ENCODE data around the gene ATG7. TPM values are rescaled to one million over a fixed set of nuclear protein-coding genes. Genes with fewer than 3 reads are reported as not detected.

The ATG7 gene
- polyA plus RNA-seq, 1 donor (not counting 4 experiments of a cell fraction or from before 2014, with no cell fraction given) = 27.9 TPM

- Histone ChIP-seq H3K9me1 (ENCODE audit: control insufficient read depth, extremely low read depth, insufficient read depth, low read length) (no peaks in the 10 kb centered on the region), H3K4me2 (ENCODE audit: control insufficient read depth, extremely low read depth, insufficient read depth, low read depth, low read length) (peak overlapping the region; percentile 51), H3K79me2 (ENCODE audit: control insufficient read depth, insufficient read depth, low read length) (peaks cover 13% of the 10 kb centered on the region), H2AFZ (ENCODE audit: control insufficient read depth, low read length) (no peak overlapping the region), H4K20me1 (ENCODE audit: control insufficient read depth, extremely low read depth, insufficient read depth, low read length) (peaks cover 11% of the 10 kb centered on the region), H3K27ac (ENCODE audit: control insufficient read depth, insufficient read depth, low read length) (peak overlapping the region; percentile 41), H3K9ac (ENCODE audit: control insufficient read depth, extremely low read depth, insufficient read depth, low read length) (no peak overlapping the region), H3K4me3 (ENCODE audit: control insufficient read depth in 2 of 3, extremely low read depth in 1 of 3, insufficient read depth in 2 of 3, low read depth in 1 of 3, low read length in 3 of 3) (no peak overlapping the region), H3K36me3 (ENCODE audit: control insufficient read depth in 2 of 2, extremely low read depth in 1 of 2, insufficient read depth in 2 of 2, low read length in 2 of 2) (peaks cover 19 to 25% of the 10 kb centered on the region in 2 experiments), H3K9me3 (ENCODE audit: control insufficient read depth, low read depth, low read length) (no peaks in the 10 kb centered on the region), H3K4me1 (ENCODE audit: control insufficient read depth, extremely low read depth, insufficient read depth, low read length) (peaks cover 29% of the 10 kb centered on the region), H3K27me3 (ENCODE audit: control insufficient read depth, extremely low read depth, insufficient read depth, low read length) (no peaks in the 10 kb centered on the region)
- dilution Hi-C loops (cut with MboI; ENCODE audit: extremely low pct_ligation_motif_present, low sequenced_read_pairs) = no loop called here
- TF ChIP-seq CTCF (optimal IDR thresholded peaks at IDR 0.05 in 1 of 3, IDR thresholded peaks at IDR 0.05 in 1 of 3, conservative IDR thresholded peaks at IDR 0.05 in 1 of 3; ENCODE audit: extremely low read depth in 1 of 3, insufficient read depth in 2 of 3, low read length in 3 of 3) (no peak), EZH2 (IDR thresholded peaks at IDR 0.05; ENCODE audit: low read length) (no peak)
- DNase-seq (ENCODE audit: low read depth, low spot score) (peak; percentile 57), FAIRE-seq (peak; percentile 95)
These were observed 285.8 kb downstream of the ATG7 start for GRCh38 chr3:11558002-11558401.

GRCh38 chr3:11558411-11558903 is 286.3 kb downstream of the ATG7 start:
- Histone ChIP-seq H3K4me2 (ENCODE audit: control insufficient read depth, extremely low read depth, insufficient read depth, low read depth, low read length) (no peak overlapping the region), H3K79me2 (ENCODE audit: control insufficient read depth, insufficient read depth, low read length) (peaks cover 15% of the 10 kb centered on the region), H3K4me3 (ENCODE audit: control insufficient read depth in 2 of 3, extremely low read depth in 1 of 3, insufficient read depth in 2 of 3, low read depth in 1 of 3, low read length in 3 of 3) (no peak overlapping the region), H3K4me1 (ENCODE audit: control insufficient read depth, extremely low read depth, insufficient read depth, low read length) (peaks cover 29% of the 10 kb centered on the region), H3K9me1 (ENCODE audit: control insufficient read depth, extremely low read depth, insufficient read depth, low read length) (no peaks in the 10 kb centered on the region), H3K36me3 (ENCODE audit: control insufficient read depth in 2 of 2, extremely low read depth in 1 of 2, insufficient read depth in 2 of 2, low read length in 2 of 2) (peaks cover 20 to 26% of the 10 kb centered on the region in 2 experiments), H3K9ac (ENCODE audit: control insufficient read depth, extremely low read depth, insufficient read depth, low read length) (no peak overlapping the region), H3K27ac (ENCODE audit: control insufficient read depth, insufficient read depth, low read length) (peak overlapping the region; percentile 19), H4K20me1 (ENCODE audit: control insufficient read depth, extremely low read depth, insufficient read depth, low read length) (peaks cover 11% of the 10 kb centered on the region), H2AFZ (ENCODE audit: control insufficient read depth, low read length) (no peak overlapping the region), H3K9me3 (ENCODE audit: control insufficient read depth, low read depth, low read length) (no peaks in the 10 kb centered on the region), H3K27me3 (ENCODE audit: control insufficient read depth, extremely low read depth, insufficient read depth, low read length) (no peaks in the 10 kb centered on the region)
- DNase-seq (ENCODE audit: low read depth, low spot score) (no peak), FAIRE-seq (no peak)
- dilution Hi-C loops (cut with MboI; ENCODE audit: extremely low pct_ligation_motif_present, low sequenced_read_pairs) = no loop called here
- TF ChIP-seq CTCF (optimal IDR thresholded peaks at IDR 0.05 in 1 of 3, IDR thresholded peaks at IDR 0.05 in 1 of 3, conservative IDR thresholded peaks at IDR 0.05 in 1 of 3; ENCODE audit: extremely low read depth in 1 of 3, insufficient read depth in 2 of 3, low read length in 3 of 3) = no peak
- no peak for TF ChIP-seq EZH2 (IDR thresholded peaks at IDR 0.05; ENCODE audit: low read length)

All from keratinocyte (primary cell).